ENCODE data around the gene CHCHD5. TPM values are rescaled to one million over a fixed set of nuclear protein-coding genes. Genes with fewer than 3 reads are reported as not detected.

CHCHD5 gene
- total RNA-seq, 1 donor from 2014 or later = 35.4 TPM

- no peak for DNase-seq (ENCODE audit: low read depth, low spot score)
- Mint-ChIP-seq H3K27ac (ENCODE audit: unreplicated experiment) (peak overlapping the region; percentile 87), H3K4me1 (peaks cover 6% of the 10 kb centered on the region), H3K9me3 (no peaks in the 10 kb centered on the region), H3K27me3 (ENCODE audit: low read depth) (no peaks in the 10 kb centered on the region), H3K36me3 (ENCODE audit: low read depth) (no peaks in the 10 kb centered on the region), H3K4me3 (no peak overlapping the region)
- TF ChIP-seq CTCF (conservative IDR thresholded peaks at IDR 0.05) = no peak
Observed at GRCh38 chr2:112601754-112602153, 17.3 kb downstream of the CHCHD5 start.

- Mint-ChIP-seq H3K9me3 (no peaks in the 10 kb centered on the region), H3K4me1 (peaks cover 6% of the 10 kb centered on the region), H3K27me3 (ENCODE audit: low read depth) (no peaks in the 10 kb centered on the region), H3K36me3 (ENCODE audit: low read depth) (no peaks in the 10 kb centered on the region), H3K27ac (ENCODE audit: unreplicated experiment) (no peak overlapping the region), H3K4me3 (no peak overlapping the region)
- no peak for DNase-seq (ENCODE audit: low read depth, low spot score)
- no peak for TF ChIP-seq CTCF (conservative IDR thresholded peaks at IDR 0.05)
Observed at GRCh38 chr2:112602917-112603316, 18.5 kb downstream of the CHCHD5 start.

GRCh38 chr2:112603731-112604130, 19.3 kb downstream of the CHCHD5 start:
- DNase-seq (ENCODE audit: low read depth, low spot score) = no peak
- no peaks in the 10 kb centered on the region for H3K27me3 Mint-ChIP-seq (ENCODE audit: low read depth)
- no peak overlapping the region for H3K4me3 Mint-ChIP-seq
- no peak for TF ChIP-seq CTCF (conservative IDR thresholded peaks at IDR 0.05)
- H3K4me1 Mint-ChIP-seq = peaks cover 6% of the 10 kb centered on the region
- H3K36me3 Mint-ChIP-seq (ENCODE audit: low read depth) = no peaks in the 10 kb centered on the region
- no peaks in the 10 kb centered on the region for H3K9me3 Mint-ChIP-seq
- H3K27ac Mint-ChIP-seq (ENCODE audit: unreplicated experiment) = no peak overlapping the region

- Mint-ChIP-seq H3K4me1 (peaks cover 3% of the 10 kb centered on the region), H3K9me3 (peaks cover 2% of the 10 kb centered on the region), H3K27me3 (ENCODE audit: low read depth) (no peaks in the 10 kb centered on the region), H3K4me3 (no peak overlapping the region), H3K36me3 (ENCODE audit: low read depth) (no peaks in the 10 kb centered on the region), H3K27ac (ENCODE audit: unreplicated experiment) (no peak overlapping the region)
- DNase-seq (ENCODE audit: low read depth, low spot score) = no peak
- TF ChIP-seq CTCF (conservative IDR thresholded peaks at IDR 0.05) = no peak
Observed at GRCh38 chr2:112604952-112605351, 20.5 kb downstream of the CHCHD5 start.

- H3K4me1 Mint-ChIP-seq = no peaks in the 10 kb centered on the region
- DNase-seq (ENCODE audit: low read depth, low spot score) = no peak
- no peaks in the 10 kb centered on the region for H3K36me3 Mint-ChIP-seq (ENCODE audit: low read depth)
- H3K27me3 Mint-ChIP-seq (ENCODE audit: low read depth) = peaks cover 9% of the 10 kb centered on the region
- H3K9me3 Mint-ChIP-seq = peaks cover 5% of the 10 kb centered on the region
- TF ChIP-seq CTCF (conservative IDR thresholded peaks at IDR 0.05) = no peak
- no peak overlapping the region for H3K27ac Mint-ChIP-seq (ENCODE audit: unreplicated experiment)
- H3K4me3 Mint-ChIP-seq = no peak overlapping the region
Observed at GRCh38 chr2:112605926-112606325, 21.5 kb downstream of the CHCHD5 start.

GRCh38 chr2:112606547-112606946, 22.1 kb downstream of the CHCHD5 start:
- no peak for DNase-seq (ENCODE audit: low read depth, low spot score)
- Mint-ChIP-seq H3K27ac (ENCODE audit: unreplicated experiment) (no peak overlapping the region), H3K4me1 (no peaks in the 10 kb centered on the region)

More at GRCh38 chr2:112606547-112606946, 22.1 kb downstream of the CHCHD5 start:
- Mint-ChIP-seq H3K4me3 (no peak overlapping the region), H3K36me3 (ENCODE audit: low read depth) (no peaks in the 10 kb centered on the region), H3K9me3 (peaks cover 5% of the 10 kb centered on the region), H3K27me3 (ENCODE audit: low read depth) (peaks cover 14% of the 10 kb centered on the region)
- no peak for TF ChIP-seq CTCF (conservative IDR thresholded peaks at IDR 0.05)

Data from neural crest cell (in vitro differentiated cells).